WTC11 (cell line): Measurements from ENCODE around the gene PGM3. TPM values are rescaled to one million over a fixed set of nuclear protein-coding genes. Genes with fewer than 3 reads are reported as not detected.

Experiments
- ATAC-seq: fragments of 200-7000 bp; cut with Tn5 transposase; 2 replicates; pipeline ENCODE4 v1.10.0; 2021; ENCODE audit warnings: mild to moderate bottlenecking, moderate library complexity
- CTCF ChIA-PET: fragments of 300-600 bp; sonication (Branson Sonifier 250); formaldehyde crosslinking; loops from one replicate; lab custom pipeline; 2021; ENCODE audit warnings: antibody characterized with exemption; lab: Charles Lee
- POLR2A ChIA-PET: fragments of 350-600 bp; sonication (Branson Sonifier 250); formaldehyde crosslinking; loops from one replicate; lab custom pipeline; 2021; ENCODE audit warnings: antibody characterized with exemption; lab: Charles Lee
- DNase-seq: peaks from one replicate; pipeline ENCODE4 v3.0.0; 2021; ENCODE audit warnings: low spot score
- H3K27ac Mint-ChIP-seq: 2 replicates; pipeline ENCODE4 v1.8.0; 2021; ENCODE audit warnings: mixed read lengths
- H3K27me3 Mint-ChIP-seq: 2 replicates; pipeline ENCODE4 v1.8.0; 2021; ENCODE audit warnings: low read depth, mild to moderate bottlenecking, moderate library complexity, mixed read lengths
- H3K36me3 Mint-ChIP-seq: 2 replicates; pipeline ENCODE4 v1.8.0; 2021; ENCODE audit warnings: mixed read lengths
- H3K4me1 Mint-ChIP-seq: 2 replicates; pipeline ENCODE4 v1.8.0; 2022; ENCODE audit warnings: mixed read lengths
- H3K4me3 Mint-ChIP-seq: 2 replicates; pipeline ENCODE4 v1.8.0; 2021; ENCODE audit warnings: mild to moderate bottlenecking, moderate library complexity, mixed read lengths
- H3K9me3 Mint-ChIP-seq: 2 replicates; pipeline ENCODE4 v1.8.0; 2021; ENCODE audit warnings: mixed read lengths
- AR ChIP-seq: fragments of 250-450 bp; sonication (Bioruptor Pico); IDR thresholded peaks from 2 replicates; pipeline ENCODE4 v1.9.0; 2021; ENCODE audit warnings: mild to moderate bottlenecking
- ATF3 ChIP-seq: sonication (generic); formaldehyde crosslinking; conservative IDR thresholded peaks from 2 replicates; pipeline ENCODE4 v1.8.1; 2022; ENCODE audit warnings: mild to moderate bottlenecking, missing genetic modification reagents
- ATF6 ChIP-seq: sonication (generic); formaldehyde crosslinking; IDR thresholded peaks from 2 replicates; pipeline ENCODE4 v1.8.1; 2023; ENCODE audit warnings: mild to moderate bottlenecking, missing genetic modification reagents
- EMX1 ChIP-seq: fragments of 250-450 bp; sonication (Bioruptor Pico); IDR thresholded peaks from 2 replicates; pipeline ENCODE4 v1.8.0; 2021; ENCODE audit warnings: mild to moderate bottlenecking
- ERG ChIP-seq: fragments of 250-450 bp; sonication (Bioruptor Pico); IDR thresholded peaks from 2 replicates; pipeline ENCODE4 v1.8.0; 2021; ENCODE audit warnings: mild to moderate bottlenecking
- ESRRA ChIP-seq: sonication (generic); formaldehyde crosslinking; IDR thresholded peaks from 2 replicates; pipeline ENCODE4 v1.8.1; 2022; ENCODE audit warnings: mild to moderate bottlenecking, missing genetic modification reagents, borderline replicate concordance
- ETV6 ChIP-seq: sonication (generic); formaldehyde crosslinking; IDR thresholded peaks from 2 replicates; pipeline ENCODE4 v1.8.1; 2022; ENCODE audit warnings: mild to moderate bottlenecking, missing genetic modification reagents
- FOXK1 ChIP-seq: sonication (generic); formaldehyde crosslinking; IDR thresholded peaks from 2 replicates; pipeline ENCODE4 v1.8.0; 2022; ENCODE audit warnings: mild to moderate bottlenecking, moderate library complexity, missing genetic modification reagents
- GABPB1 ChIP-seq: sonication (generic); formaldehyde crosslinking; IDR thresholded peaks from 2 replicates; pipeline ENCODE4 v1.8.1; 2023; ENCODE audit warnings: mild to moderate bottlenecking, missing genetic modification reagents
- GRHL2 ChIP-seq: fragments of 250-450 bp; sonication (Bioruptor Pico); IDR thresholded peaks from 2 replicates; pipeline ENCODE4 v1.8.0; 2022; ENCODE audit warnings: mild to moderate bottlenecking, moderate library complexity; ENCODE audit not compliant: insufficient replicate concordance, severe bottlenecking
- JUN ChIP-seq: sonication (generic); formaldehyde crosslinking; IDR thresholded peaks from 2 replicates; pipeline ENCODE4 v1.8.0; 2023; ENCODE audit warnings: mild to moderate bottlenecking, missing genetic modification reagents
- KAT7 ChIP-seq: sonication (generic); formaldehyde crosslinking; IDR thresholded peaks from 2 replicates; pipeline ENCODE4 v1.8.1; 2023; ENCODE audit warnings: missing genetic modification reagents, mild to moderate bottlenecking, borderline replicate concordance
- MLX ChIP-seq: sonication (generic); formaldehyde crosslinking; IDR thresholded peaks from 2 replicates; pipeline ENCODE4 v1.8.1; 2023; ENCODE audit warnings: mild to moderate bottlenecking, missing genetic modification reagents, moderate library complexity
- NR2C2 ChIP-seq: sonication (generic); formaldehyde crosslinking; IDR thresholded peaks from 2 replicates; pipeline ENCODE4 v1.8.0; 2022; ENCODE audit warnings: mild to moderate bottlenecking, missing genetic modification reagents
- SOX15 ChIP-seq: fragments of 250-450 bp; sonication (Bioruptor Pico); IDR thresholded peaks from 2 replicates; pipeline ENCODE4 v1.9.0; 2021; ENCODE audit warnings: mild to moderate bottlenecking
- TCF7 ChIP-seq: sonication (generic); formaldehyde crosslinking; IDR thresholded peaks from 2 replicates; pipeline ENCODE4 v1.8.0; 2022; ENCODE audit warnings: mild to moderate bottlenecking, low read depth, missing genetic modification reagents, moderate library complexity
- TP53 ChIP-seq: sonication (generic); formaldehyde crosslinking; IDR thresholded peaks from 2 replicates; pipeline ENCODE4 v1.8.1; 2023; ENCODE audit warnings: mild to moderate bottlenecking, missing genetic modification reagents
- ZBTB43 ChIP-seq: sonication (generic); formaldehyde crosslinking; IDR thresholded peaks from 2 replicates; pipeline ENCODE4 v1.8.1; 2023; ENCODE audit warnings: mild to moderate bottlenecking, missing genetic modification reagents
- ZNF219 ChIP-seq: sonication (generic); formaldehyde crosslinking; IDR thresholded peaks from 2 replicates; pipeline ENCODE4 v1.8.0; 2023; ENCODE audit warnings: missing genetic modification reagents, mild to moderate bottlenecking, borderline replicate concordance
- ZNF232 ChIP-seq: sonication (generic); formaldehyde crosslinking; IDR thresholded peaks from 2 replicates; pipeline ENCODE4 v1.8.0; 2022; ENCODE audit warnings: mild to moderate bottlenecking, missing genetic modification reagents
- ZNF317 ChIP-seq: sonication (generic); formaldehyde crosslinking; IDR thresholded peaks from 2 replicates; pipeline ENCODE4 v1.8.1; 2023; ENCODE audit warnings: low read depth, mild to moderate bottlenecking, moderate library complexity, missing genetic modification reagents, borderline replicate concordance
- ZNF512 ChIP-seq: sonication (generic); formaldehyde crosslinking; IDR thresholded peaks from 2 replicates; pipeline ENCODE4 v1.8.1; 2022; ENCODE audit warnings: missing genetic modification reagents, borderline replicate concordance
- ZSCAN18 ChIP-seq: fragments of 250-450 bp; sonication (Bioruptor Pico); IDR thresholded peaks from 2 replicates; pipeline ENCODE4 v2.1.2; 2022; ENCODE audit warnings: mild to moderate bottlenecking, moderate library complexity
- total RNA-seq: library from RNA; stranded (reverse); gene quantifications from 3 replicates; pipeline ENCODE4 v1.2.3, GENCODE V29; 2021

The PGM3 gene
- total RNA-seq, 1 experiment from 2014 or later: 70.0 TPM

GRCh38 chr6:83190626-83191025 is 2.4 kb downstream of the PGM3 start (continued):
- no peak for TF ChIP-seq ZSCAN18 (CRISPR knock-in tag)

- TF ChIP-seq ETV6 (CRISPR knock-in tag) (no peak), FOXK1 (CRISPR knock-in tag) (no peak), KAT7 (CRISPR knock-in tag) (no peak), ZNF219 (CRISPR knock-in tag) (no peak), JUN (no peak), TCF7 (CRISPR knock-in tag) (no peak), ZNF317 (CRISPR knock-in tag) (no peak), ATF3 (CRISPR knock-in tag) (no peak), ESRRA (CRISPR knock-in tag) (no peak), EMX1 (no peak), NR2C2 (no peak), SOX15 (CRISPR knock-in tag) (no peak), MLX (CRISPR knock-in tag) (no peak), TP53 (CRISPR knock-in tag) (no peak), GABPB1 (no peak)
- TF ChIP-seq, all 79 proteins: peak for 0
- Mint-ChIP-seq H3K36me3 (peaks cover 54% of the 10 kb centered on the region), H3K9me3 (no peaks in the 10 kb centered on the region), H3K4me1 (peaks cover 11% of the 10 kb centered on the region), H3K27me3 (no peaks in the 10 kb centered on the region), H3K27ac (no peak overlapping the region), H3K4me3 (no peak overlapping the region)
- DNase-seq (no peak), ATAC-seq (no peak)
- POLR2A ChIA-PET: no interaction called here
- CTCF ChIA-PET: interaction anchor here (0.5 to 1.3 kb wide), 2 partner anchors 9 to 123 kb away, joined by 3 to 4 read pairs; partner anchors contain the start of gene UBE3D
These were observed 4.6 kb downstream of the PGM3 start for GRCh38 chr6:83188501-83188900.

GRCh38 chr6:83185096-83185495 is 8.0 kb downstream of the PGM3 start:
- no peak overlapping the region for H3K27ac Mint-ChIP-seq
- H3K27me3 Mint-ChIP-seq: no peaks in the 10 kb centered on the region
- CTCF ChIA-PET: interaction anchor here (1.1 kb wide), 1 partner anchor 30 kb away, joined by 3 read pairs; no protein-coding TSS in a partner anchor
- DNase-seq: no peak
- H3K4me3 Mint-ChIP-seq: no peak overlapping the region
- no peak for ATAC-seq
- H3K4me1 Mint-ChIP-seq: peaks cover 9% of the 10 kb centered on the region
- POLR2A ChIA-PET: no interaction called here
- H3K9me3 Mint-ChIP-seq: no peaks in the 10 kb centered on the region
- peaks cover 76% of the 10 kb centered on the region for H3K36me3 Mint-ChIP-seq
- TF ChIP-seq GRHL2 (CRISPR knock-in tag) (no peak), ZNF512 (CRISPR knock-in tag) (no peak), ATF6 (CRISPR knock-in tag) (no peak), ERG (CRISPR knock-in tag) (no peak), ZNF232 (CRISPR knock-in tag) (no peak), AR (CRISPR knock-in tag) (no peak), ZBTB43 (CRISPR knock-in tag) (no peak)
